Stomach (tissue), 9 donors: ENCODE measurements around the gene HAT1. TPM values are rescaled to one million over a fixed set of nuclear protein-coding genes. Genes with fewer than 3 reads are reported as not detected.

Experiments
- DNase-seq, 2 donors: peaks; one replicate each; pipeline versions ENCODE4 v3.0.0 to v3.0.0-alpha.2; 2013 to 2019
- H3K27ac ChIP-seq, 5 donors: fragments of 200-600 bp in 4 of 5; sonication (generic) in 4 of 5; one replicate each; pipeline ENCODE4 v1.5.1; 2013 to 2019; ENCODE audit warnings: mild to moderate bottlenecking in 1 of 5, moderate library complexity in 1 of 5
- H3K27me3 ChIP-seq, 3 donors: fragments of 200-600 bp; sonication (generic); one replicate each; pipeline ENCODE4 v1.5.1; 2017 to 2019; ENCODE audit warnings: mixed run types in 1 of 3
- H3K36me3 ChIP-seq, 4 donors: fragments of 200-600 bp; sonication (generic); 1 replicate in 3 of 4; 2 replicates in 1 of 4; pipeline ENCODE4 v1.5.1; 2016 to 2019
- H3K4me1 ChIP-seq, 4 donors: fragments of 200-600 bp; sonication (generic); one replicate each; pipeline ENCODE4 v1.5.1; 2016 to 2019
- H3K4me3 ChIP-seq, 4 donors: fragments of 200-600 bp; sonication (generic) in 3 of 4; one replicate each; pipeline ENCODE4 v1.5.1; 2016 to 2019; ENCODE audit warnings: mild to moderate bottlenecking in 1 of 4
- H3K9me3 ChIP-seq, 4 donors: fragments of 200-600 bp; sonication (generic); one replicate each; pipeline ENCODE4 v1.5.1; 2016 to 2019
- EP300 ChIP-seq: sonication (generic); formaldehyde crosslinking; IDR thresholded peaks from one replicate; pipeline ENCODE4 v1.6.1; 2017; ENCODE audit warnings: antibody characterized with exemption
- POLR2A ChIP-seq, 4 donors: fragments of 450-650 bp; IDR thresholded peaks; one replicate each; pipeline ENCODE4 v1.6.1; 2016; ENCODE audit warnings: antibody characterized with exemption in 4 of 4, control low read depth in 2 of 4, mild to moderate bottlenecking in 1 of 4, moderate library complexity in 1 of 4
- POLR2AphosphoS5 ChIP-seq, 3 donors: sonication (generic); formaldehyde crosslinking; IDR thresholded peaks; one replicate each; pipeline ENCODE4 v1.6.1; 2016; ENCODE audit warnings: antibody characterized with exemption in 3 of 3
- WGBS, 5 donors: extraction: QIAGEN DNeasy Blood & Tissue Kit in 3 of 5; methylation state at CpG; one replicate each; pipeline versions ENCODE4 v1.1.5 to v1.1.7; 2013 to 2018; 5-methylcytosine and 5-hydroxymethylcytosine counted together
- intact Hi-C: fragments of 100-400 bp; cut with DNase I; formaldehyde crosslinking; loops from one replicate; pipeline ENCODE4 v1.15.1; 2023; ENCODE audit warnings: low total_unique reads
- polyA plus RNA-seq, 3 donors: library from polyadenylated mRNA; stranded (reverse); fragments of 200-250 nt; gene quantifications; one replicate each; pipeline ENCODE4 v1.2.3, GENCODE V29; 2013
- total RNA-seq, 5 donors: library from RNA; depleted of rRNA; stranded (reverse); fragments of >200 nt; gene quantifications; one replicate each; pipeline versions ENCODE4 v1.1.0 to v1.2.3, GENCODE V29; 2014 to 2016
- TF ChIP-seq, protein P1 (sequence below), 7 experiments: fragments of 450-650 bp in 4 of 7; fragments of 200-600 bp in 3 of 7; sonication (generic) in 3 of 7; IDR thresholded peaks; one replicate each; pipeline ENCODE4 v1.5.1; 2016 to 2019; ENCODE audit warnings: antibody characterized with exemption in 7 of 7, control low read depth in 2 of 7, mild to moderate bottlenecking in 1 of 7
- donor health status: healthy with polysubstance abuse.
- donor health status: Bipolar disorder and iron deficiency.
- donor health status: healthy.

HAT1 gene
- total and polyA plus RNA-seq, 8 donors = 2.9 to 59.8 (median 26.6) TPM

DNA sequence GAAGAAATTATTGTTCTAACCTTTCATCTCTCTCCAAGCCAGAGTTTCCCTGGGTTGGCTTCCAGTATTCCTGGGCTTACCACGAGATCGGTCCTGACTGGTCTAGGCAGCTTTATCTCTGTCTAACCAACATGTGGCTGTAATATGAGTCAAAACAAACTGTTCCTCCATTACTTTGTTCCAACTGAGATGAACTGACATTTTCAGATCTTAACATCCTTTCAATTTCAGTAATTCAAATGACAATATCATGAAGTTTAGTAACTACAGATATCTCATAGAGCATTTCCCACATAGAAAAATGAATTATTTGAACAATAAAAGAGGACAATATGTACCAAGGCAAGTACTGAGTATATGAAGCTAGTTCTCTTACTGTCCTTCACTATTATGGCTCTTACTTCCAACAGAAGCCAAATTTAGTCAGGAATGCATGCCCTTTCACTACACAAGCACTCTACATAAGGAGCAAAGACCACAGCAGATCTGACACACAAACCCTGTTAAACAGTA is 43.7 kb upstream of the HAT1 start:
- intact Hi-C loops = no loop called here
- Histone ChIP-seq H3K4me3 (no peak overlapping the region), H3K36me3 (peaks cover 0 to 11% (median 3%) of the 10 kb centered on the region in 4 donors), H3K4me1 (peaks cover 5 to 51% (median 23%) of the 10 kb centered on the region in 4 donors), H3K27ac (peak overlapping the region in 4 of 5 donors; percentile 32 to 62 (median 56)), H3K9me3 (no peaks in the 10 kb centered on the region), H3K27me3 (no peaks in the 10 kb centered on the region)
- TF ChIP-seq POLR2AphosphoS5 (IDR thresholded peaks at IDR 0.05) = peak in 1 of 3 donors; percentile 17
- TF ChIP-seq POLR2A (IDR thresholded peaks at IDR 0.05) = no peak
- DNase-seq = peak; percentile 16 to 29
- WGBS, 5 donors = 2 to 16% (median 6%) methylated on average over 2 of the region's 2 CpGs

DNA sequence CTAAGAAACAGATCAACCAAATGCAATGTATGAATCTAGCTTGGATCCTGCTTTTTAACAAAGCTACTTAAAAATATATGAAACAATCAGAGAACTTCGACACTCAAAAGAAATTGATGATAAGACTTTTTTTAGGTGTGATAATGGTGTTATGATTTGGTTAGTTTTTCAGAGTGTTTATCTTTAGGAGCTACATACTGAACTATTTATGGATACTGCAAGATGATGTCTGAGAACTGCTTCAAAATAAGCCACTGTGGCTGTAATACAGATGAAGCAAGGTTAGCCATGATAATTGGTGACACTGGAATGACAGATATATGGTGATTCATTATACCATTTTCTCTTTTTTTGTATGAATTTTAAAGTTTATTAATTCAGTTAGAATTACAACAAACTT is 42.4 kb upstream of the HAT1 start:
- TF ChIP-seq, protein P1, sequence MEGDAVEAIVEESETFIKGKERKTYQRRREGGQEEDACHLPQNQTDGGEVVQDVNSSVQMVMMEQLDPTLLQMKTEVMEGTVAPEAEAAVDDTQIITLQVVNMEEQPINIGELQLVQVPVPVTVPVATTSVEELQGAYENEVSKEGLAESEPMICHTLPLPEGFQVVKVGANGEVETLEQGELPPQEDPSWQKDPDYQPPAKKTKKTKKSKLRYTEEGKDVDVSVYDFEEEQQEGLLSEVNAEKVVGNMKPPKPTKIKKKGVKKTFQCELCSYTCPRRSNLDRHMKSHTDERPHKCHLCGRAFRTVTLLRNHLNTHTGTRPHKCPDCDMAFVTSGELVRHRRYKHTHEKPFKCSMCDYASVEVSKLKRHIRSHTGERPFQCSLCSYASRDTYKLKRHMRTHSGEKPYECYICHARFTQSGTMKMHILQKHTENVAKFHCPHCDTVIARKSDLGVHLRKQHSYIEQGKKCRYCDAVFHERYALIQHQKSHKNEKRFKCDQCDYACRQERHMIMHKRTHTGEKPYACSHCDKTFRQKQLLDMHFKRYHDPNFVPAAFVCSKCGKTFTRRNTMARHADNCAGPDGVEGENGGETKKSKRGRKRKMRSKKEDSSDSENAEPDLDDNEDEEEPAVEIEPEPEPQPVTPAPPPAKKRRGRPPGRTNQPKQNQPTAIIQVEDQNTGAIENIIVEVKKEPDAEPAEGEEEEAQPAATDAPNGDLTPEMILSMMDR (IDR thresholded peaks at IDR 0.05) = no peak
- TF ChIP-seq POLR2AphosphoS5 (IDR thresholded peaks at IDR 0.05) (no peak), EP300 (no peak), POLR2A (IDR thresholded peaks at IDR 0.05) (no peak)
- Histone ChIP-seq H3K9me3 (no peaks in the 10 kb centered on the region), H3K27me3 (no peaks in the 10 kb centered on the region), H3K4me1 (peaks cover 5 to 51% (median 23%) of the 10 kb centered on the region in 4 donors), H3K36me3 (peaks cover 0 to 3% (median 1%) of the 10 kb centered on the region in 4 donors), H3K4me3 (no peak overlapping the region), H3K27ac (peak overlapping the region in 2 of 5 donors; percentile 1 to 62)
- DNase-seq = no peak
- intact Hi-C loops = no loop called here
- 40 to 55% (median 44%) methylated on average over 1 of the region's 1 CpG for WGBS, 5 donors

DNA sequence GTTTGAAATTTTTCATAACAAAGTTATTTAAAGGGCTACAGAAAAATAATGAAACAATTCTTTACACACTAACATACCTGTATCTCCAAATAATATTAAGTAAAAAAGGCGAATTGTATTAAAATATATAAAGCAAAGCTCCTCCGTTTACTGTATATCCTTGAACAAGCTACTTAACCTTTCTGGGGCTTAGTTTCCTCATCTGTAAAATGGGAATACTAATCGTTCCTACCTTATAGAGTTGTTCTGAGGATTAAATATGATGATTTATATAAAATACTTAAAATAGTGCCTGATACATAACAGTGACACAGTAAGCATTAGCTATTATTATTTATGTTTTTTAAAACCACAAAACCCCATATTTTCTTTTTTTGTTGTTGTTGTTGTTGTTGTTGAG is 41.5 kb upstream of the HAT1 start:
- no peak overlapping the region for H3K4me3 ChIP-seq
- intact Hi-C loops = no loop called here
- H3K4me1 ChIP-seq = peaks cover 5 to 51% (median 23%) of the 10 kb centered on the region in 4 donors
- H3K27ac ChIP-seq = peak overlapping the region in 1 of 5 donors; percentile 56
- H3K9me3 ChIP-seq = no peaks in the 10 kb centered on the region
- WGBS, 5 donors = 89 to 96% (median 92%) methylated on average over 3 of the region's 3 CpGs
- TF ChIP-seq EP300 = no peak
- no peak for TF ChIP-seq POLR2A (IDR thresholded peaks at IDR 0.05)
- no peak for TF ChIP-seq POLR2AphosphoS5 (IDR thresholded peaks at IDR 0.05)
- TF ChIP-seq, protein P1 (IDR thresholded peaks at IDR 0.05) = no peak
- H3K27me3 ChIP-seq = no peaks in the 10 kb centered on the region
- H3K36me3 ChIP-seq = no peaks in the 10 kb centered on the region
- no peak for DNase-seq

DNA sequence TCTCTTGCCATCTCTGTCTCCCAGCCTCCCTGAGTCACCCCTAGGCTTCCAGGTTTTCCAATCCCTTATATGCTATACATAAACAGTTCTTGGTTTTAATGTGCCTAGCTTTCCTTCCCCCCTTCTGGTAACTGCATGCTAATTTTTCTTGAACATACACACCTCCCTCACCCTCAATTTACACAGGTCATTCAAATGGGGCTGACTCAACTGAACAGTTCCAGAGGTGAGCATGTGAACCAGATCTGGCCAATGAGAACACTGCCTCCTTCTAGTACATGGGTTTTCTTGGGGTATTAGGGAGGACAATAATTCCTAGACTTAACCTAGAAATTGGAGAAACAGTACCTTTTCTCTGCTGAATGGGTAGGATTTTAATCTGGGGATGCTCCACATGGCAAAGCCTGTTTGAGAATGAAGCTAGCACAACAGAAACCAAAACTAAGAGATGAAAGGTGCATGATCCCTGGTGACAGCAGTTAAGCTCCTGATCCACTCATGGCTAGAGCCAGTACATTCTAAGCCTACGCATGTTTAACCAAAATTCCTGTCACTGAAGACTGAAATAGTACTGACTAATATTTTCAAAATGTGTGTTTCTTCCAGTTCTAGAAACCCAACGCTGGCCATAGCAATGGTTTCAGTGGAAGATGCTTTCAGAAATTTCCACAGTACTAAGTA is 40.0 kb upstream of the HAT1 start:
- Histone ChIP-seq H3K4me3 (no peak overlapping the region), H3K27me3 (no peaks in the 10 kb centered on the region), H3K27ac (peak overlapping the region in 4 of 5 donors; percentile 17 to 56 (median 46)), H3K4me1 (peaks cover 5 to 42% (median 19%) of the 10 kb centered on the region in 4 donors), H3K9me3 (no peaks in the 10 kb centered on the region), H3K36me3 (no peaks in the 10 kb centered on the region)
- no peak for DNase-seq
- 61 to 88% (median 87%) methylated on average over 2 of the region's 2 CpGs for WGBS, 5 donors
- peak in 2 of 3 donors; percentile 32 to 60 for TF ChIP-seq POLR2AphosphoS5 (IDR thresholded peaks at IDR 0.05)
- TF ChIP-seq EP300 = no peak
- intact Hi-C loops = no loop called here

DNA sequence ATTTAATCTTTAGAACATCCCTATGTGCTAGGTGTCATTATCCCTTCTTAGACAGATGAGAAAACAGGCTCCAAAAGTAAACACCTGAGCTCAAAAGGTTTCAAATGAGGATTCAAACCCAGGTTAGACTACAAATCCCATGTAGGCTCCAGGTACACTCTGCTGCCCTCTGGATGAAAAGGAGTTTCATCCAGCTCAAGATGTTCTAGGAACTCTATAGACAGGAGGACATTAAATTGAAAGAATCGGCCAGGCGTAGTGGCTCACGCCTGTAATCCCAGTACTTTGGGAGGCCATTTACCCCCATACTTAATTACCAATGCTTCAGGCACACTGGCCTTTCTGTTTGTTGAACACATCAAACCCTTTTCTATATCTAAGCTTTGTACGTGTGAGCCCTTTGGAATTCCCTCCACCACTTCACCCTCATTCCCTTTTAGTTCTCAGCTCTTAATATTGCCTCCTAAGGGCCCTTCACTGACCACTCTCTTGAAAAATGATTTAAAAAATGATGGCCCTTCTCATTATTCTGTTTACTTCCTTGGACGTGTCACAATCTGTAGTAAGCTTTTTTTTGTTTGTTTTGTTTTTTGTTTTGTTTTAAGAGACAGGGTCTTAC is 38.9 kb upstream of the HAT1 start:
- peak overlapping the region in 2 of 5 donors; percentile 53 to 56 for H3K27ac ChIP-seq
- H3K36me3 ChIP-seq = no peaks in the 10 kb centered on the region
- no peaks in the 10 kb centered on the region for H3K9me3 ChIP-seq
- H3K4me1 ChIP-seq = peaks cover 0 to 39% (median 10%) of the 10 kb centered on the region in 4 donors
- TF ChIP-seq POLR2AphosphoS5 (IDR thresholded peaks at IDR 0.05) (no peak), EP300 (no peak), POLR2A (IDR thresholded peaks at IDR 0.05) (no peak)
- TF ChIP-seq, protein P1 (IDR thresholded peaks at IDR 0.05) = no peak
- H3K4me3 ChIP-seq = no peak overlapping the region
- WGBS, 5 donors = 88 to 92% (median 88%) methylated on average over 5 of the region's 5 CpGs
- no peaks in the 10 kb centered on the region for H3K27me3 ChIP-seq
- intact Hi-C loops = no loop called here
- DNase-seq = no peak
